Glutamatergic neuron (in vitro differentiated cells): Measurements from ENCODE around the gene CLSTN3. TPM values are rescaled to one million over a fixed set of nuclear protein-coding genes. Genes with fewer than 3 reads are reported as not detected.
A peak's percentile ranks its signal among the peaks of the same experiment; 100 is the strongest.
"Not testable (repeated sequence)": the region's sequence is repeated elsewhere in the genome, so short reads cannot be mapped to it uniquely, and the experiment has no call there.

ENCODE experiments used
- DNase-seq: peaks from one replicate; pipeline ENCODE4 v3.0.0; 2022
- H3K27ac Mint-ChIP-seq: one replicate; pipeline ENCODE4 v1.8.0; 2020; ENCODE audit warnings: mild to moderate bottlenecking, mixed read lengths, inconsistent platforms; ENCODE audit not compliant: unreplicated experiment
- H3K27me3 Mint-ChIP-seq: one replicate; pipeline ENCODE4 v1.8.0; 2020; ENCODE audit warnings: mild to moderate bottlenecking, moderate library complexity, mixed read lengths, inconsistent platforms; ENCODE audit not compliant: unreplicated experiment
- H3K36me3 Mint-ChIP-seq: one replicate; pipeline ENCODE4 v1.8.0; 2020; ENCODE audit warnings: mild to moderate bottlenecking, mixed read lengths, inconsistent platforms; ENCODE audit not compliant: unreplicated experiment
- H3K4me1 Mint-ChIP-seq: one replicate; pipeline ENCODE4 v1.8.0; 2020; ENCODE audit warnings: mild to moderate bottlenecking, low read depth, mixed read lengths, inconsistent platforms; ENCODE audit not compliant: unreplicated experiment
- H3K4me3 Mint-ChIP-seq: one replicate; pipeline ENCODE4 v1.8.0; 2020; ENCODE audit warnings: mild to moderate bottlenecking, mixed read lengths, inconsistent platforms; ENCODE audit not compliant: unreplicated experiment
- H3K9me3 Mint-ChIP-seq: one replicate; pipeline ENCODE4 v1.8.0; 2020; ENCODE audit warnings: mild to moderate bottlenecking, moderate library complexity, mixed read lengths, inconsistent platforms; ENCODE audit not compliant: unreplicated experiment
- CTCF ChIP-seq: fragments of 200-600 bp; sonication (generic); IDR thresholded peaks from one replicate; pipeline ENCODE4 v1.5.0; 2021; ENCODE audit not compliant: partially characterized antibody, unreplicated experiment
- total RNA-seq: library from RNA; stranded (reverse); fragmentation: NEBNext Ultra II Directional; extraction: Animal tissue kit (Norgen Biotek cat#: 25700); gene quantifications from one replicate; pipeline ENCODE4 v1.2.1, GENCODE V29; 2021; ENCODE audit not compliant: unreplicated experiment

Gene CLSTN3
- total RNA-seq, 1 donor from 2014 or later = 113 TPM

GRCh38 chr12:7103837-7104584 is 26.2 kb upstream of the CLSTN3 start:
- H3K27me3 Mint-ChIP-seq = no peaks in the 10 kb centered on the region
- no peak overlapping the region for H3K4me3 Mint-ChIP-seq
- no peak overlapping the region for H3K27ac Mint-ChIP-seq
- TF ChIP-seq CTCF = no peak
- peaks cover 6% of the 10 kb centered on the region for H3K36me3 Mint-ChIP-seq
- peaks cover 5% of the 10 kb centered on the region for H3K9me3 Mint-ChIP-seq
- no peak for DNase-seq
- no peaks in the 10 kb centered on the region for H3K4me1 Mint-ChIP-seq

GRCh38 chr12:7106082-7106481 is 24.1 kb upstream of the CLSTN3 start:
- TF ChIP-seq CTCF = no peak
- H3K4me1 Mint-ChIP-seq = no peaks in the 10 kb centered on the region
- DNase-seq = no peak
- H3K4me3 Mint-ChIP-seq = no peak overlapping the region
- H3K27me3 Mint-ChIP-seq = peaks cover 2% of the 10 kb centered on the region
- H3K36me3 Mint-ChIP-seq = peaks cover 6% of the 10 kb centered on the region
- H3K9me3 Mint-ChIP-seq = peaks cover 11% of the 10 kb centered on the region
- no peak overlapping the region for H3K27ac Mint-ChIP-seq

GRCh38 chr12:7107181-7107580 is 23.0 kb upstream of the CLSTN3 start:
- not testable (repeated sequence) for H3K27me3 Mint-ChIP-seq, H3K27ac Mint-ChIP-seq, H3K4me1 Mint-ChIP-seq, H3K36me3 Mint-ChIP-seq, H3K4me3 Mint-ChIP-seq, DNase-seq
- H3K9me3 Mint-ChIP-seq = peaks cover 11% of the 10 kb centered on the region

GRCh38 chr12:7107636-7108002 is 22.6 kb upstream of the CLSTN3 start:
- peaks cover 11% of the 10 kb centered on the region for H3K9me3 Mint-ChIP-seq
- H3K4me3 Mint-ChIP-seq = peak overlapping the region; percentile 90
- no peaks in the 10 kb centered on the region for H3K4me1 Mint-ChIP-seq
- DNase-seq = no peak
- TF ChIP-seq CTCF = no peak
- peaks cover 6% of the 10 kb centered on the region for H3K36me3 Mint-ChIP-seq
- peaks cover 2% of the 10 kb centered on the region for H3K27me3 Mint-ChIP-seq
- H3K27ac Mint-ChIP-seq = peak overlapping the region; percentile 95

GRCh38 chr12:7108003-7108795 is 22.0 kb upstream of the CLSTN3 start:
- Mint-ChIP-seq H3K4me1 (no peaks in the 10 kb centered on the region), H3K27me3 (peaks cover 2% of the 10 kb centered on the region), H3K9me3 (peaks cover 11% of the 10 kb centered on the region), H3K27ac (peak overlapping the region; percentile 95), H3K36me3 (peaks cover 6% of the 10 kb centered on the region), H3K4me3 (peak overlapping the region; percentile 90)
- TF ChIP-seq CTCF = no peak
- DNase-seq = peak; percentile 73
